IMR-90 (cell line): ENCODE results near the gene TMCC3. TPM values are rescaled to one million over a fixed set of nuclear protein-coding genes. Genes with fewer than 3 reads are reported as not detected.

Source experiments
- ATAC-seq: fragments of 200-7000 bp; cut with Tn5 transposase; 2 replicates; pipeline ENCODE4 v1.9.1; 2020; ENCODE audit warnings: low read depth, mild to moderate bottlenecking, moderate library complexity
- BruUV-seq: library from RNA; stranded (reverse); fragments of 400-500 nt; replicated peaks from 2 replicates; lab custom pipeline; 2021; lab: Mats Ljungman, UMichigan
- CTCF ChIA-PET: fragments of 300-600 bp; formaldehyde crosslinking; extraction: SDS; loops from one replicate; lab custom pipeline; 2021; ENCODE audit warnings: antibody characterized with exemption; lab: Yijun Ruan, JAX
- POLR2A ChIA-PET: fragments of 300-600 bp; sonication (Branson Sonifier 250); formaldehyde crosslinking; loops from one replicate; lab custom pipeline; 2022; ENCODE audit warnings: antibody characterized with exemption; ENCODE audit not compliant: unreplicated experiment; lab: Charles Lee
- DNase-seq: peaks from one replicate; pipeline ENCODE4 v3.0.0; 2013
- H2AFZ ChIP-seq: replicated peaks from 2 replicates; pipeline ENCODE3; 2013; ENCODE audit warnings: low read length, mild to moderate bottlenecking; ENCODE audit not compliant: poor library complexity
- H2AK5ac ChIP-seq: 2 replicates; pipeline ENCODE4 v1.6.1; 2013; ENCODE audit warnings: low read depth, low read length, inconsistent platforms
- H2AK9ac ChIP-seq: replicated peaks from 2 replicates; pipeline ENCODE3; 2013; ENCODE audit warnings: mild to moderate bottlenecking, low read depth, low read length, moderate library complexity; ENCODE audit not compliant: poor library complexity
- H2BK120ac ChIP-seq: 2 replicates; pipeline ENCODE4 v1.6.1; 2013; ENCODE audit warnings: low read depth, low read length, inconsistent platforms
- H2BK15ac ChIP-seq: 3 replicates; pipeline ENCODE4 v1.6.1; 2013; ENCODE audit warnings: low read depth, low read length, inconsistent platforms
- H2BK20ac ChIP-seq: 2 replicates; pipeline ENCODE4 v1.6.1; 2013; ENCODE audit warnings: low read depth, mild to moderate bottlenecking, inconsistent platforms, low read length, moderate library complexity
- H2BK5ac ChIP-seq: 2 replicates; pipeline ENCODE4 v1.6.1; 2013; ENCODE audit warnings: mild to moderate bottlenecking, low read depth, low read length, inconsistent platforms; ENCODE audit not compliant: poor library complexity, severe bottlenecking
- H3K14ac ChIP-seq: replicated peaks from 2 replicates; pipeline ENCODE4 v1.6.1; 2013; ENCODE audit warnings: low read depth, low read length, inconsistent platforms
- H3K18ac ChIP-seq: 2 replicates; pipeline ENCODE4 v1.6.1; 2013; ENCODE audit warnings: low read depth, low read length, control low read depth
- H3K23ac ChIP-seq: 2 replicates; pipeline ENCODE4 v1.6.1; 2013; ENCODE audit warnings: low read depth, low read length, inconsistent platforms
- H3K27ac ChIP-seq: 2 replicates; pipeline ENCODE4 v1.5.1; 2013; ENCODE audit warnings: mild to moderate bottlenecking, control low read depth, low read length; ENCODE audit not compliant: insufficient read depth
- H3K27me3 ChIP-seq: 2 replicates; pipeline ENCODE4 v1.6.1; 2013; ENCODE audit warnings: low read length; ENCODE audit not compliant: control insufficient read depth, insufficient read depth
- H3K36me3 ChIP-seq: 2 replicates; pipeline ENCODE4 v1.6.1; 2013; ENCODE audit warnings: low read length, mixed read lengths; ENCODE audit not compliant: control insufficient read depth, insufficient read depth
- H3K4ac ChIP-seq: 2 replicates; pipeline ENCODE4 v1.6.1; 2013; ENCODE audit warnings: low read depth, low read length, inconsistent platforms
- H3K4me1 ChIP-seq: 2 replicates; pipeline ENCODE4 v1.6.1; 2013; ENCODE audit warnings: low read length, mixed read lengths; ENCODE audit not compliant: control insufficient read depth, insufficient read depth
- H3K4me2 ChIP-seq: 2 replicates; pipeline ENCODE4 v1.6.1; 2013; ENCODE audit warnings: low read depth, mild to moderate bottlenecking, control low read depth, low read length, moderate library complexity
- H3K4me3 ChIP-seq: 2 replicates; pipeline ENCODE4 v1.5.1; 2013; ENCODE audit warnings: low read depth, mild to moderate bottlenecking, control low read depth, low read length, moderate library complexity; ENCODE audit not compliant: insufficient read depth
- H3K56ac ChIP-seq: 2 replicates; pipeline ENCODE4 v1.6.1; 2013; ENCODE audit warnings: low read length, inconsistent platforms; ENCODE audit not compliant: insufficient read depth; ENCODE audit errors: extremely low read depth
- H3K79me1 ChIP-seq, 2 experiments: 2 replicates each; pipeline ENCODE4 v1.6.1; 2013; ENCODE audit warnings: low read length in 2 of 2, inconsistent platforms in 1 of 2, low read depth in 1 of 2
- H3K9ac ChIP-seq: 2 replicates; pipeline ENCODE4 v1.6.1; 2013; ENCODE audit warnings: low read depth, low read length, control low read depth
- H3K9me1 ChIP-seq: 2 replicates; pipeline ENCODE4 v1.6.1; 2013; ENCODE audit warnings: low read length, inconsistent platforms; ENCODE audit not compliant: insufficient read depth
- H3K9me3 ChIP-seq: 2 replicates; pipeline ENCODE4 v1.6.1; 2013; ENCODE audit warnings: low read length; ENCODE audit not compliant: control insufficient read depth, insufficient read depth
- H4K20me1 ChIP-seq: 2 replicates; pipeline ENCODE4 v1.6.1; 2013; ENCODE audit warnings: low read length, inconsistent platforms; ENCODE audit not compliant: insufficient read depth
- H4K5ac ChIP-seq: 2 replicates; pipeline ENCODE4 v1.6.1; 2013; ENCODE audit warnings: mild to moderate bottlenecking, low read depth, low read length, control low read depth
- H4K8ac ChIP-seq, 2 experiments: 2 replicates each; pipeline ENCODE4 v1.6.1; 2013; ENCODE audit warnings: low read depth in 2 of 2, low read length in 2 of 2, control low read depth in 1 of 2, inconsistent platforms in 1 of 2
- H4K91ac ChIP-seq: 2 replicates; pipeline ENCODE4 v1.6.1; 2013; ENCODE audit warnings: low read depth, low read length, inconsistent platforms; ENCODE audit not compliant: insufficient read depth
- CEBPB ChIP-seq: IDR thresholded peaks from 2 replicates; pipeline ENCODE4 v1.6.1; 2012; ENCODE audit warnings: low read depth, low read length, improper control_type of control experiment
- ELK1 ChIP-seq: fragments of 150-350 bp; IDR thresholded peaks from 2 replicates; pipeline ENCODE4 v1.6.1; 2016; ENCODE audit warnings: low read depth, mild to moderate bottlenecking, low read length, moderate library complexity, borderline replicate concordance
- RAD21 ChIP-seq: IDR thresholded peaks from 2 replicates; pipeline ENCODE4 v1.6.1; 2012; ENCODE audit warnings: low read length, improper control_type of control experiment
- SMC3 ChIP-seq: fragments of 150-350 bp; IDR thresholded peaks from 2 replicates; pipeline ENCODE4 v1.6.1; 2016; ENCODE audit warnings: low read depth, mild to moderate bottlenecking, antibody characterized with exemption, low read length, moderate library complexity
- WGBS, 2 experiments: methylation state at CpG; one replicate each; pipeline versions ENCODE4 v1.1.5 to v1.1.7; 2013; ENCODE audit warnings: missing lambda C conversion rate in 2 of 2; ENCODE audit not compliant: insufficient read length in 1 of 2; ENCODE audit errors: extremely low coverage in 2 of 2; 5-methylcytosine and 5-hydroxymethylcytosine counted together
- dilution Hi-C: fragments of 300-500 bp; cut with HindIII; formaldehyde crosslinking; loops from one replicate; pipeline ENCODE4 v1.14.3; 2018; ENCODE audit warnings: low sequenced_read_pairs; ENCODE audit not compliant: unreplicated experiment
- in situ Hi-C: fragments of 300-500 bp; cut with MboI; formaldehyde crosslinking; loops from 3 replicates; pipeline ENCODE4 v1.14.3; 2019; ENCODE audit warnings: low sequenced_read_pairs, inconsistent platforms, mixed read lengths
- intact Hi-C: fragments of 100-400 bp; cut with micrococcal nuclease; formaldehyde crosslinking; loops from 2 replicates; pipeline ENCODE4 v1.10.0; 2022
- polyA plus RNA-seq, 3 experiments: library from polyadenylated mRNA; depleted of rRNA; stranded (reverse); fragments of >200 nt; gene quantifications; 2 replicates each; pipeline ENCODE4 v1.2.3, GENCODE V29; 2012; ENCODE audit warnings: low replicate concordance in 1 of 3
- total RNA-seq: library from RNA; depleted of rRNA; stranded (reverse); fragments of >200 nt; gene quantifications from 2 replicates; pipeline ENCODE4 v1.2.3, GENCODE V29; 2012

The TMCC3 gene
- total and polyA plus RNA-seq, 2 of the 4 experiments (the other 2 are of a cell fraction) = 0.14 to 0.36 TPM

DNA sequence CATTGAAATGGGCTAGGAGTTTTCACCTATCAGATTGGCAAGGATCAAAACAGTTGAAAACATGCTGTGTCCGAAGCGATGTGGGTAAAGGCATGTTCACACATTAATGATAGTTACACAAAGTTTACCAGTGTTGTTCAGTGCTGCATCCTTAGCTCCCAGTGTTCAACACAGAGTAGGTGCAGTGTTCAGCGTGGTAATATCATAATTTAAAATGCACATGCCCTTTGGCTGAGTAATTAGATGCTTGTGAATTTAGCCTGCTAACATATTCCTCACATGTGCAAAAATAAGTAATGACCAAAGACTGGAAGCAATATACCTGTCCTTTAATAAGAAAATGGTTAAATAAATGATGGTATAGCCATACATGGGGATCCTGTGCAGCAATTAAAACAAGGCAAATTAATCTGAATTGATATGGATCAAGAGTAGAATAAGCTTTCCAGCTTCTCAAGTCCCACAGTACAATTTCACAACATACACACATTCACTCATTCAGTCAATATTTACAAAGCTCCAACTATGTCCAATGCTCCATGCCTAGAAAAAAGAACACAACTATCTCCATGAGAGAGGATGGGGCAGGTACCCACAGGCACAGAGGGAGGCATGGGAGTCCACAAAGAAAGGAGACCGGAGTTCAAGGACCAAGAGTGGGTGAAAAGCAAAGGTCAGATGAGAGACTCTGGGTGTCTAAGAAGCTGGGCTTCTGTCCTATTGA lies 12.8 kb downstream of the TMCC3 start:
- Histone ChIP-seq H3K18ac (no peak overlapping the region), H2BK20ac (no peak overlapping the region), H2BK5ac (no peak overlapping the region), H4K5ac (no peak overlapping the region), H2AK5ac (no peak overlapping the region), H3K9ac (no peak overlapping the region), H3K4me3 (no peak overlapping the region), H3K14ac (no peak overlapping the region), H3K4me1 (no peaks in the 10 kb centered on the region), H2BK120ac (no peak overlapping the region), H3K4me2 (no peak overlapping the region), H3K79me1 (no peaks in the 10 kb centered on the region), H3K4ac (no peak overlapping the region), H2BK15ac (no peak overlapping the region), H4K8ac (no peak overlapping the region), H4K20me1 (no peaks in the 10 kb centered on the region), H3K56ac (no peak overlapping the region), H3K9me1 (no peaks in the 10 kb centered on the region), H2AFZ (no peak overlapping the region), H2AK9ac (no peak overlapping the region), H3K23ac (no peak overlapping the region), H3K36me3 (no peaks in the 10 kb centered on the region), H4K91ac (no peak overlapping the region), H3K27me3 (peaks cover 2% of the 10 kb centered on the region; the same call in 1 of the 2 replicates), H3K9me3 (no peaks in the 10 kb centered on the region), H3K27ac (no peak overlapping the region)
- WGBS, 2 experiments = no CpG with 5 or more reads among the region's 4 CpGs
- POLR2A ChIA-PET = no interaction called here
- CTCF ChIA-PET = no interaction called here
- BruUV-seq = no TSS peak
- ATAC-seq (no peak), DNase-seq (no peak)
- intact Hi-C loops = no loop called here
- dilution Hi-C loops = no loop called here
- in situ Hi-C loops = no loop called here
- TF ChIP-seq SMC3 = no peak
- no peak for TF ChIP-seq RAD21
- TF ChIP-seq CEBPB = no peak
- no peak for TF ChIP-seq ELK1
